Esophagus muscularis mucosa (tissue), 4 donors: ENCODE measurements around the gene NAXE. TPM values are rescaled to one million over a fixed set of nuclear protein-coding genes. Genes with fewer than 3 reads are reported as not detected.
"Not testable (repeated sequence)": the region's sequence is repeated elsewhere in the genome, so short reads cannot be mapped to it uniquely, and the experiment has no call there.

Source experiments
- DNase-seq: peaks from one replicate; pipeline ENCODE4 v3.0.0-alpha.2; 2017; ENCODE audit errors: extremely low spot score
- H3K27ac ChIP-seq, 4 donors: fragments of 200-600 bp; sonication (generic); replicated peaks in 1 of 4; 1 replicate in 3 of 4; 2 replicates in 1 of 4; pipeline ENCODE4 v1.5.1; 2016 to 2019; ENCODE audit warnings: mild to moderate bottlenecking in 1 of 4
- H3K27me3 ChIP-seq, 4 donors: fragments of 200-600 bp; sonication (generic); one replicate each; pipeline versions ENCODE4 v1.5.1 to v1.6.0; 2016 to 2019
- H3K36me3 ChIP-seq, 4 donors: fragments of 200-600 bp; sonication (generic); one replicate each; pipeline ENCODE4 v1.5.1; 2016 to 2019
- H3K4me1 ChIP-seq, 4 donors: fragments of 200-600 bp; sonication (generic); one replicate each; pipeline ENCODE4 v1.5.1; 2016 to 2019
- H3K4me3 ChIP-seq, 4 donors: fragments of 200-600 bp; sonication (generic); 1 replicate in 2 of 4; 2 replicates in 2 of 4; pipeline ENCODE4 v1.5.1; 2016 to 2019; ENCODE audit warnings: mild to moderate bottlenecking in 4 of 4, moderate library complexity in 1 of 4
- H3K9me3 ChIP-seq, 4 donors: fragments of 200-600 bp; sonication (generic); 1 replicate in 3 of 4; 2 replicates in 1 of 4; pipeline ENCODE4 v1.5.1; 2016 to 2019
- EP300 ChIP-seq: sonication (generic); formaldehyde crosslinking; IDR thresholded peaks from one replicate; pipeline ENCODE4 v1.6.1; 2017; ENCODE audit warnings: antibody characterized with exemption
- POLR2A ChIP-seq: fragments of 450-650 bp; IDR thresholded peaks from one replicate; pipeline ENCODE4 v1.6.1; 2017; ENCODE audit warnings: antibody characterized with exemption, moderate library complexity, mild to moderate bottlenecking, low read depth
- POLR2AphosphoS5 ChIP-seq, 2 donors: sonication (generic); formaldehyde crosslinking; IDR thresholded peaks; one replicate each; pipeline ENCODE4 v1.6.1; 2017; ENCODE audit warnings: antibody characterized with exemption in 2 of 2
- WGBS: methylation state at CpG from one replicate; pipeline ENCODE4 v1.1.5; 2018; 5-methylcytosine and 5-hydroxymethylcytosine counted together
- intact Hi-C: fragments of 100-400 bp; cut with DNase I; formaldehyde crosslinking; loops from one replicate; pipeline ENCODE4 v1.15.1; 2023
- total RNA-seq, 4 donors: library from RNA; depleted of rRNA; stranded (reverse); fragments of >200 nt; gene quantifications; one replicate each; pipeline versions ENCODE4 v1.1.0 to v1.2.1, GENCODE V29; 2016
- TF ChIP-seq, protein P1 (sequence below), 3 experiments: fragments of 200-600 bp in 2 of 3; fragments of 450-650 bp in 1 of 3; sonication (generic) in 2 of 3; IDR thresholded peaks; one replicate each; pipeline ENCODE4 v1.5.1; 2017 to 2019; ENCODE audit warnings: antibody characterized with exemption in 3 of 3, mild to moderate bottlenecking in 2 of 3, moderate library complexity in 1 of 3

Gene NAXE
- total RNA-seq, 4 donors from 2014 or later = 73.5 to 98.0 (median 85.2) TPM

DNA sequence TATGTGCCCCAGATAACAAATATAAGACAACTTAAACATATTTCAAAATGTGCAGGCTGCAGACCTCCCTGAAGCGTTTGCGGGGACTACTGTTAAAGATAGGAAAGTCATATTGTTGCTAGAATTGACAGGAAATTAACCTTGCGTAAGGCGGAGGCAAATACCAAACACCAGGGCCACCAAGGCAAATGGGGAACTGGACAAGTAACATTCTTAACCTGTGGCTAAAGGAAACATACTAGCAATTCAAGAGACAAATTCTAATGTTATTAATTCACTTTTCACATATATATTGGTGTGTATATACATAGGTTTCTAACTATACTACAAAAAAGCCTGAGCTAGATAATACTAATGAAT is 34.5 kb downstream of the NAXE start:
- no peaks in the 10 kb centered on the region for H3K36me3 ChIP-seq
- intact Hi-C loops = loop anchor here (1.0 kb wide), 1 partner anchor 31 kb away; no protein-coding TSS in a partner anchor
- 43% methylated on average over 4 of the region's 4 CpGs for WGBS
- no peak overlapping the region for H3K27ac ChIP-seq
- H3K4me1 ChIP-seq = peaks cover 24 to 28% (median 26%) of the 10 kb centered on the region in 4 donors
- peaks cover 10 to 81% (median 38%) of the 10 kb centered on the region in 4 donors for H3K27me3 ChIP-seq
- TF ChIP-seq POLR2AphosphoS5 (IDR thresholded peaks at IDR 0.05) = no peak
- H3K9me3 ChIP-seq = no peaks in the 10 kb centered on the region
- DNase-seq = no peak
- peak overlapping the region in 3 of 4 donors; percentile 43 to 55 (median 49) for H3K4me3 ChIP-seq

DNA sequence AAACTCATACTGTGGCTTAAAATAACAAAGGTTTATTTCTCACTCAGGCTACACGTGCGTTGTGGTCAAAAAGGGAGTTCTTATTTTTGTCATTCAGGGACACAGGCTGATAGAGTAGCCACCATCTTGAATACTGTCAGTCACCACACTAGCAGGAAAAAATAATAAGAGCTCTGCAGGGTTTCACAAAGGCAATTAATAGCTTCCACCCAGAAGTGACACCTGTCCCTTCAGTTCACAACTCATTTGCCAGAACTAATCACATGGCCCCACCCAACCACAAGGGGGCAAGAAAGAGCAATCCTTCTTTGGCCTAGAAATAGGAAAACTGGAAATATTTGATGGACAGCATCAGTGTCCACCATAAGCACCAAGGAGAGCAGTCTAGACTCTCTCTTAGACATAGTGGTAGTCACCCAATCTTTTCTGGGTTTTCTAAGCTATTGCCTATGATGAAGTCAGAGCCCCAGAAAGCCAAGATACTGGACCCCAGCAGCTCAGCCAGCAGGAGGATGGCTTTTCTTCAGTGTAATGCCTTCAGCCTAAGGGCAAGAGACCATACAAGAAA is 35.8 kb downstream of the NAXE start:
- intact Hi-C loops = no loop called here

DNA sequence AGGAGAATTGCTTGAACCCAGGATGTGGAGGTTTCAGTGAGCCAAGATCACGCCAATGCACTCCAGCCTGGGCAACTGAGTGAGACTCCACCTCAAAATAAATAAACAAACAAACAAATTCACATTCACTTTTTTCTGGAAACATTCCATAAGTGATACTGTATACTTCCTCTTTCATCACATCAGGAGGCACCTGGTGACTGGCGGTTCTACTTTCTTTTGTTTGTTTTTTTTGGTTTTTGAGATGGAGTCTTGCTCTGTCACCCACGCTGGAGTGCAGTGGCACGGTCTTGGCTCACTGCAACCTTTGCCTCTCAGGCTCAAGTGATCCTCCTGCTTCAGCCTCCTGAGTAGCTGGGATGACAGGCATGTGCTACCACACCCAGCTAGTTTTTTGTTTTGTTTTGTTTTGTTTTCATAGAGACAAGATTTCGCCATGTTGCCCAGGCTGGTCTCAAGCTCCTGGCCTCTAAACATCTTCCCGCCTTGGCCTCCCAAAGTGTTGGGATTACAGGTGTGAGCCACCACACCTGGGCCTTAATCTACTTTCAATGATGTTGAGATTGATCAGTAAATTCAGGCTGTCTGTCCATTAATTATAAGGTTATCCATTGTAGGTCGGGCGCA is 38.4 kb downstream of the NAXE start:
- no peak for DNase-seq
- intact Hi-C loops = no loop called here
- H3K27me3 ChIP-seq = peaks cover 9 to 98% (median 28%) of the 10 kb centered on the region in 4 donors
- H3K4me1 ChIP-seq = peaks cover 11 to 12% (median 12%) of the 10 kb centered on the region in 4 donors
- H3K36me3 ChIP-seq = no peaks in the 10 kb centered on the region
- H3K4me3 ChIP-seq = no peak overlapping the region
- H3K27ac ChIP-seq = no peak overlapping the region
- no peaks in the 10 kb centered on the region for H3K9me3 ChIP-seq
- WGBS = 71% methylated on average over 8 of the region's 8 CpGs
- no peak for TF ChIP-seq EP300
- TF ChIP-seq, protein P1, sequence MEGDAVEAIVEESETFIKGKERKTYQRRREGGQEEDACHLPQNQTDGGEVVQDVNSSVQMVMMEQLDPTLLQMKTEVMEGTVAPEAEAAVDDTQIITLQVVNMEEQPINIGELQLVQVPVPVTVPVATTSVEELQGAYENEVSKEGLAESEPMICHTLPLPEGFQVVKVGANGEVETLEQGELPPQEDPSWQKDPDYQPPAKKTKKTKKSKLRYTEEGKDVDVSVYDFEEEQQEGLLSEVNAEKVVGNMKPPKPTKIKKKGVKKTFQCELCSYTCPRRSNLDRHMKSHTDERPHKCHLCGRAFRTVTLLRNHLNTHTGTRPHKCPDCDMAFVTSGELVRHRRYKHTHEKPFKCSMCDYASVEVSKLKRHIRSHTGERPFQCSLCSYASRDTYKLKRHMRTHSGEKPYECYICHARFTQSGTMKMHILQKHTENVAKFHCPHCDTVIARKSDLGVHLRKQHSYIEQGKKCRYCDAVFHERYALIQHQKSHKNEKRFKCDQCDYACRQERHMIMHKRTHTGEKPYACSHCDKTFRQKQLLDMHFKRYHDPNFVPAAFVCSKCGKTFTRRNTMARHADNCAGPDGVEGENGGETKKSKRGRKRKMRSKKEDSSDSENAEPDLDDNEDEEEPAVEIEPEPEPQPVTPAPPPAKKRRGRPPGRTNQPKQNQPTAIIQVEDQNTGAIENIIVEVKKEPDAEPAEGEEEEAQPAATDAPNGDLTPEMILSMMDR (IDR thresholded peaks at IDR 0.05) = no peak
- TF ChIP-seq POLR2A = no peak
- TF ChIP-seq POLR2AphosphoS5 (IDR thresholded peaks at IDR 0.05) = no peak

More for the DNA sequence above, 35.8 kb downstream of the NAXE start:
- 86% methylated on average over 2 of the region's 2 CpGs for WGBS
- Histone ChIP-seq H3K4me3 (no peak overlapping the region), H3K27ac (no peak overlapping the region), H3K4me1 (peaks cover 24 to 28% (median 26%) of the 10 kb centered on the region in 4 donors), H3K9me3 (no peaks in the 10 kb centered on the region), H3K36me3 (no peaks in the 10 kb centered on the region), H3K27me3 (peaks cover 10 to 94% (median 38%) of the 10 kb centered on the region in 4 donors)
- DNase-seq = no peak
- TF ChIP-seq POLR2AphosphoS5 (IDR thresholded peaks at IDR 0.05) = no peak
- TF ChIP-seq, protein P1 (IDR thresholded peaks at IDR 0.05) = peak; percentile 51 to 63 (median 53)

DNA sequence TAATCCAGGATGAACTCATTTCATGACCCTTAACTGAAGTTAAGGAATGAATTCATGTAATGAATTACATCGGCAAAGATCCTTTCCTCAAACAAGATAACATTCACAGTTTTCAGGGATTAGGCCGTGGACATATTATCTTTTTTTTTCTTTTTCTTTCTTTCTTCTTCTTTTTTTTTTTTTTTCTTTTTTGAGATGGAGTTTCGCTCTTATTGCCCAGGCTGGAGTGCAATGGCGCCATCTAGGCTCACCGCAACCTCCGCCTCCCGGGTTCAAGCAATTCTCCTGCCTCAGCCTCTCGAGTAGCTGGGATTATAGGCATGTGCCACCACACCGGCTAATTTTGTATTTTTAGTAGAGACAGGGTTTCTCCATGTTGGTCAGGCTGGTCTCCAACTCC is 39.6 kb downstream of the NAXE start:
- H3K4me3 ChIP-seq, H3K9me3 ChIP-seq, DNase-seq, H3K36me3 ChIP-seq, H3K27ac ChIP-seq, H3K4me1 ChIP-seq, intact Hi-C loops: not testable (repeated sequence)
- 61% methylated on average over 9 of the region's 9 CpGs for WGBS
- H3K27me3 ChIP-seq = peaks cover 0 to 98% (median 16%) of the 10 kb centered on the region in 4 donors

DNA sequence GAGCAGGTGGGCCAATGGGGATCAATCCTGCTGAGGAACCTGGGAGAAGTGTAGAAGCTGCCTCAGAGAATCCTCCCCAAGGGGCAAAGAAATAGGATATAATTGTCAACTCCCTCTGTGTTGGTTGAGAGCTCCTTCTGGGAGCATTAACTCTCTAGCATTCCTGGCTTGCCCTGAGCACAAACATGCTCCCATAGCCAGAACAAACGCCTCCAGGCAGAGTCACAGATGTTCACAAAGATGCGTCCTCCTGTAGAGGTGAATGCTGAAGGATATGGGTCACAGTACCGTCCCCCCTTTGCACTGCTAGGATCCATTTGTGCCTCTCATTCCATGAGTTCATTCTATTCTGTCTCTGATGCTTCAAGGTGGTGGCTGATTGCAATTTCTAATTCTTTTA is 40.8 kb downstream of the NAXE start:
- DNase-seq = no peak
- no peak for TF ChIP-seq POLR2A

DNA sequence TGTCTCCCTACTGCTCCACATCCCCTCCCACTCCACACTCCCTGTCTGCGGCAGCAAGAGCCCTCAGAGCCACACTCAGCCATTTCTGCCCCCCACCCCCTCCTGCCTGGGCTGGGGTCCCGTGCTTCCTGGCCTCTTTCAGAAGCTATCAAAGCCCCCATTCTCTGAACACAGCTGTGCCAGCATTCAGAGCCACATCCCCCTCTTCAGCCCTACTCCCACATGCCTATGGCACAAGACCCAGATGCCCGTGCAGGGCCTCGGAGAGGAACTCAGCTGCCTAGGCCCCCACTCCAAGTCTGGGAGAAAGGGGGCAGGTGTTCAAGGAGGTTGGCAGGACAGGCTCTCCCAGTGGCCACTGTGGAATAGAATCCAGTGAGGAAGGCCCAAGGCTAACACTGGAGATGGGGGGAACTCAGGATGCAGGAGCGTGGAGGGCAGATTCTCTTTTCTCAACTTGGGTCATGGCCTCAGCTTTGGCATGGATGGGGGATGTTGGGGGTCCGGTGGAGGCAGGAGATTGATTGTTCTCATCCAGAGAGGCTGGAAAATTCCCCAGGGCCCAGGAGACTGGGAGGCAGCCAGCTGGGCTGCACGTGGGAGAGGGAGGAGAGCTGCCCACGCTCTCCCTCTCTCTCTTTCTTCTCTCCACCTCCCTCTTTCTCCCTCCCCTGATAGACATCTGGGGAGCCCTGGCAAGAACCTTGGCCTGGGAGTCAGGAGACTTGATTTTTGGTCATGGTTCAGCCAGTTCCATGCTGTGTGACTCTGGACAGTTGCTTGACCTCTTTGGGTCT is 46.8 kb downstream of the NAXE start:
- H3K4me3 ChIP-seq = no peak overlapping the region
- whole genome bisulfite sequencing = 64% methylated on average over 7 of the region's 8 CpGs
- DNase-seq = no peak
- no peaks in the 10 kb centered on the region for H3K36me3 ChIP-seq
- intact Hi-C loops = no loop called here
- H3K9me3 ChIP-seq = no peaks in the 10 kb centered on the region
- no peak for TF ChIP-seq POLR2AphosphoS5 (IDR thresholded peaks at IDR 0.05)
- TF ChIP-seq EP300 = no peak
- TF ChIP-seq, protein P1 (IDR thresholded peaks at IDR 0.05) = no peak
- TF ChIP-seq POLR2A = no peak
- H3K27me3 ChIP-seq = peaks cover 3 to 98% (median 39%) of the 10 kb centered on the region in 4 donors
- peaks cover 12 to 21% (median 18%) of the 10 kb centered on the region in 4 donors for H3K4me1 ChIP-seq
- no peak overlapping the region for H3K27ac ChIP-seq

More for the DNA sequence above, 40.8 kb downstream of the NAXE start:
- H3K4me3 ChIP-seq = no peak overlapping the region
- H3K27ac ChIP-seq = no peak overlapping the region
- no peaks in the 10 kb centered on the region for H3K9me3 ChIP-seq
- intact Hi-C loops = no loop called here
- peaks cover 0 to 96% (median 8%) of the 10 kb centered on the region in 4 donors for H3K27me3 ChIP-seq
- no peaks in the 10 kb centered on the region for H3K36me3 ChIP-seq
- WGBS = 68% methylated on average over 3 of the region's 3 CpGs
- no peaks in the 10 kb centered on the region for H3K4me1 ChIP-seq
